ENCODE data around the gene ACSL5.

ACSL5 gene

GRCh38 chr10:112446855-112447619 lies 73.1 kb downstream of the ACSL5 start, which contains the start of the genes VTI1A and ZDHHC6:
VTI1A (plus strand) TSS chr10:112447215; CDS start chr10:112447374, 159 bp downstream.
ZDHHC6 (minus strand) TSS chr10:112446914; CDS start chr10:112445436, 1,478 bp downstream.
- no peaks in the 10 kb centered on the region for H3K9me3 ChIP-seq
- H3K4me3 ChIP-seq (ENCODE audit: low read depth, low read length) = peak within 1 kb of the TSS; percentile 98
- peaks cover 6% of the 10 kb centered on the region for H3K36me3 ChIP-seq
- H3K4me1 ChIP-seq = no peaks in the 10 kb centered on the region; the same call in 1 of the 2 replicates
- TF ChIP-seq CTCF (IDR thresholded peaks at IDR 0.05; ENCODE audit: low read depth, low read length) = peak; percentile 29; the same call in 1 of the 2 replicates
- DNase-seq = peak; percentile 88
- H3K27me3 ChIP-seq = no peaks in the 10 kb centered on the region

- Histone ChIP-seq H3K4me1 (no peaks in the 10 kb centered on the region; the same call in 1 of the 2 replicates), H3K27me3 (no peaks in the 10 kb centered on the region), H3K36me3 (peaks cover 6% of the 10 kb centered on the region), H3K4me3 (ENCODE audit: low read depth, low read length) (peak overlapping the region; percentile 98), H3K9me3 (no peaks in the 10 kb centered on the region)
- DNase-seq = no peak
- no peak for TF ChIP-seq CTCF (IDR thresholded peaks at IDR 0.05; ENCODE audit: low read depth, low read length)
Observed at GRCh38 chr10:112447620-112447928, 73.7 kb downstream of the ACSL5 start.

GRCh38 chr10:112448888-112449287 lies 75.0 kb downstream of the ACSL5 start:
- TF ChIP-seq CTCF (IDR thresholded peaks at IDR 0.05; ENCODE audit: low read depth, low read length) = no peak
- Histone ChIP-seq H3K36me3 (no peaks in the 10 kb centered on the region; the same call in none of the 2 replicates), H3K4me3 (ENCODE audit: low read depth, low read length) (no peak overlapping the region), H3K9me3 (no peaks in the 10 kb centered on the region), H3K4me1 (no peaks in the 10 kb centered on the region; the same call in 1 of the 2 replicates), H3K27me3 (no peaks in the 10 kb centered on the region)
- no peak for DNase-seq

- H3K27me3 ChIP-seq = no peaks in the 10 kb centered on the region
- no peaks in the 10 kb centered on the region for H3K4me1 ChIP-seq
- no peaks in the 10 kb centered on the region for H3K36me3 ChIP-seq
- DNase-seq = no peak
- H3K9me3 ChIP-seq = no peaks in the 10 kb centered on the region
- H3K4me3 ChIP-seq (ENCODE audit: low read depth, low read length) = no peak overlapping the region
- TF ChIP-seq CTCF (IDR thresholded peaks at IDR 0.05; ENCODE audit: low read depth, low read length) = no peak
Observed at GRCh38 chr10:112454910-112455779, 81.2 kb downstream of the ACSL5 start.

- Histone ChIP-seq H3K36me3 (no peaks in the 10 kb centered on the region; the same call in 1 of the 2 replicates), H3K4me1 (no peaks in the 10 kb centered on the region), H3K4me3 (ENCODE audit: low read depth, low read length) (no peak overlapping the region), H3K9me3 (no peaks in the 10 kb centered on the region), H3K27me3 (no peaks in the 10 kb centered on the region)
- no peak for DNase-seq
- TF ChIP-seq CTCF (IDR thresholded peaks at IDR 0.05; ENCODE audit: low read depth, low read length) = no peak
Observed at GRCh38 chr10:112456533-112456932, 82.6 kb downstream of the ACSL5 start.

Data from BE2C (cell line).